Measurements from ENCODE around the gene UBR1.

UBR1 gene
- 122 to 176 (median 134) reads per million in 9 experiments for total RNA-seq

GRCh38 chr15:43105778-43106485 is at the start of gene UBR1:
Gene UBR1 (minus strand): TSS chr15:43106038. CDS start chr15:43106022, 16 bp downstream.
- DNase-seq (peak; percentile 82 to 84 (median 83)), ATAC-seq (replicated peaks) (peak; percentile 90)
- Mint-ChIP-seq H3K9me3 (no peaks in the 10 kb centered on the region), H3K27ac (peak within 1 kb of the TSS; percentile 99), H3K4me1 (ENCODE audit: low read depth in 2 of 2) (peaks cover 32 to 46% of the 10 kb centered on the region in 2 donors), H3K36me3 (ENCODE audit: insufficient read depth) (peaks cover 18% of the 10 kb centered on the region), H3K4me3 (peak within 1 kb of the TSS; percentile 93 to 95), H3K27me3 (peaks cover 0 to 6% of the 10 kb centered on the region in 2 donors)

GRCh38 chr15:43153269-43153668 is 47.4 kb upstream of the UBR1 start:
- peaks cover 9 to 11% of the 10 kb centered on the region in 2 donors for H3K4me1 Mint-ChIP-seq (ENCODE audit: low read depth in 2 of 2)
- H3K36me3 Mint-ChIP-seq (ENCODE audit: insufficient read depth) = peaks cover 61% of the 10 kb centered on the region
- H3K4me3 Mint-ChIP-seq = no peak overlapping the region
- H3K9me3 Mint-ChIP-seq = no peaks in the 10 kb centered on the region
- ATAC-seq (replicated peaks) = no peak
- peak overlapping the region in 1 of 2 donors; percentile 68 for H3K27ac Mint-ChIP-seq
- DNase-seq = no peak
- no peaks in the 10 kb centered on the region for H3K27me3 Mint-ChIP-seq

- Mint-ChIP-seq H3K4me1 (ENCODE audit: low read depth in 2 of 2) (peaks cover 5 to 11% of the 10 kb centered on the region in 2 donors), H3K27ac (peak overlapping the region in 1 of 2 donors; percentile 35), H3K9me3 (no peaks in the 10 kb centered on the region), H3K4me3 (peak overlapping the region in 1 of 2 donors; percentile 20), H3K27me3 (no peaks in the 10 kb centered on the region), H3K36me3 (ENCODE audit: insufficient read depth) (peaks cover 61% of the 10 kb centered on the region)
- DNase-seq = peak in 1 of 3 experiments; percentile 12
- peak; percentile 99 for ATAC-seq (replicated peaks)
These were observed 45.9 kb upstream of the UBR1 start for GRCh38 chr15:43151688-43152087.

GRCh38 chr15:43150191-43150929 is 44.5 kb upstream of the UBR1 start:
- ATAC-seq (replicated peaks) = no peak
- no peaks in the 10 kb centered on the region for H3K9me3 Mint-ChIP-seq
- no peak overlapping the region for H3K27ac Mint-ChIP-seq

GRCh38 chr15:43146184-43146583 is 40.3 kb upstream of the UBR1 start:
- ATAC-seq (replicated peaks) (no peak), DNase-seq (no peak)
- H3K36me3 Mint-ChIP-seq (ENCODE audit: insufficient read depth) = peaks cover 43% of the 10 kb centered on the region
- H3K4me3 Mint-ChIP-seq = no peak overlapping the region
- H3K4me1 Mint-ChIP-seq (ENCODE audit: low read depth in 2 of 2) = peaks cover 13% of the 10 kb centered on the region in 2 donors
- H3K9me3 Mint-ChIP-seq = no peaks in the 10 kb centered on the region
- no peaks in the 10 kb centered on the region for H3K27me3 Mint-ChIP-seq
- peak overlapping the region in 1 of 2 donors; percentile 38 for H3K27ac Mint-ChIP-seq

More at GRCh38 chr15:43150191-43150929, 44.5 kb upstream of the UBR1 start:
- no peak for DNase-seq
- Mint-ChIP-seq H3K27me3 (no peaks in the 10 kb centered on the region), H3K4me3 (no peak overlapping the region), H3K4me1 (ENCODE audit: low read depth in 2 of 2) (peaks cover 8 to 11% of the 10 kb centered on the region in 2 donors), H3K36me3 (ENCODE audit: insufficient read depth) (peaks cover 59% of the 10 kb centered on the region)

- Mint-ChIP-seq H3K27me3 (no peaks in the 10 kb centered on the region), H3K4me1 (ENCODE audit: low read depth in 2 of 2) (peaks cover 13% of the 10 kb centered on the region in 2 donors), H3K36me3 (ENCODE audit: insufficient read depth) (peaks cover 47% of the 10 kb centered on the region), H3K9me3 (no peaks in the 10 kb centered on the region), H3K4me3 (no peak overlapping the region), H3K27ac (peak overlapping the region; percentile 0 to 18)
- DNase-seq (no peak), ATAC-seq (replicated peaks) (no peak)
These were observed 38.7 kb upstream of the UBR1 start for GRCh38 chr15:43144512-43144911.

GRCh38 chr15:43143203-43143941 is 37.5 kb upstream of the UBR1 start:
- Mint-ChIP-seq H3K36me3 (ENCODE audit: insufficient read depth) (peaks cover 45% of the 10 kb centered on the region), H3K27ac (peak overlapping the region; percentile 0 to 18), H3K4me3 (no peak overlapping the region), H3K27me3 (no peaks in the 10 kb centered on the region), H3K9me3 (no peaks in the 10 kb centered on the region), H3K4me1 (ENCODE audit: low read depth in 2 of 2) (peaks cover 13 to 17% of the 10 kb centered on the region in 2 donors)
- DNase-seq (no peak), ATAC-seq (replicated peaks) (no peak)

GRCh38 chr15:43135351-43135750 is 29.5 kb upstream of the UBR1 start:
- no peaks in the 10 kb centered on the region for H3K9me3 Mint-ChIP-seq
- H3K27me3 Mint-ChIP-seq = no peaks in the 10 kb centered on the region
- DNase-seq (no peak), ATAC-seq (replicated peaks) (no peak)
- peaks cover 43% of the 10 kb centered on the region for H3K36me3 Mint-ChIP-seq (ENCODE audit: insufficient read depth)
- peak overlapping the region in 1 of 2 donors; percentile 92 for H3K4me3 Mint-ChIP-seq
- H3K4me1 Mint-ChIP-seq (ENCODE audit: low read depth in 2 of 2) = peaks cover 17 to 28% of the 10 kb centered on the region in 2 donors
- peak overlapping the region; percentile 97 to 99 for H3K27ac Mint-ChIP-seq

GRCh38 chr15:43134157-43134635 is 28.4 kb upstream of the UBR1 start:
- ATAC-seq (replicated peaks) = peak; percentile 23
- Mint-ChIP-seq H3K4me1 (ENCODE audit: low read depth in 2 of 2) (peaks cover 17 to 25% of the 10 kb centered on the region in 2 donors), H3K9me3 (no peaks in the 10 kb centered on the region), H3K4me3 (peak overlapping the region; percentile 92 to 95), H3K27ac (peak overlapping the region; percentile 97 to 99), H3K27me3 (peaks cover 0 to 8% of the 10 kb centered on the region in 2 donors), H3K36me3 (ENCODE audit: insufficient read depth) (peaks cover 32% of the 10 kb centered on the region)
- peak in 2 of 3 experiments; percentile 3 to 4 for DNase-seq

- Mint-ChIP-seq H3K27me3 (peaks cover 5 to 14% of the 10 kb centered on the region in 2 donors), H3K4me3 (peak within 1 kb of the TSS; percentile 92 to 95), H3K27ac (peak within 1 kb of the TSS; percentile 97 to 99), H3K9me3 (no peaks in the 10 kb centered on the region), H3K4me1 (ENCODE audit: low read depth in 2 of 2) (peaks cover 17 to 23% of the 10 kb centered on the region in 2 donors), H3K36me3 (ENCODE audit: insufficient read depth) (peaks cover 27% of the 10 kb centered on the region)
- peak; percentile 47 to 63 (median 47) for DNase-seq
- ATAC-seq (replicated peaks) = peak; percentile 74
These were observed 27.8 kb upstream of the UBR1 start, which contains the start of gene TMEM62 for GRCh38 chr15:43133430-43134156. Gene TMEM62 (plus strand): TSS chr15:43133586. CDS start chr15:43133803, 217 bp downstream.

- H3K27me3 Mint-ChIP-seq = peaks cover 5 to 15% of the 10 kb centered on the region in 2 donors
- no peaks in the 10 kb centered on the region for H3K9me3 Mint-ChIP-seq
- DNase-seq (no peak), ATAC-seq (replicated peaks) (no peak)
- H3K4me1 Mint-ChIP-seq (ENCODE audit: low read depth in 2 of 2) = peaks cover 17 to 20% of the 10 kb centered on the region in 2 donors
- H3K4me3 Mint-ChIP-seq = peak overlapping the region; percentile 92 to 95
- H3K36me3 Mint-ChIP-seq (ENCODE audit: insufficient read depth) = peaks cover 21% of the 10 kb centered on the region
- peak overlapping the region; percentile 97 to 99 for H3K27ac Mint-ChIP-seq
These were observed 27.1 kb upstream of the UBR1 start for GRCh38 chr15:43132830-43133429.

- ATAC-seq (replicated peaks) (no peak), DNase-seq (no peak)
- Mint-ChIP-seq H3K36me3 (ENCODE audit: insufficient read depth) (peaks cover 7% of the 10 kb centered on the region), H3K4me3 (no peak overlapping the region), H3K9me3 (no peaks in the 10 kb centered on the region), H3K4me1 (ENCODE audit: low read depth in 2 of 2) (peaks cover 4% of the 10 kb centered on the region in 2 donors), H3K27ac (no peak overlapping the region), H3K27me3 (peaks cover 5 to 15% of the 10 kb centered on the region in 2 donors)
These were observed 23.1 kb upstream of the UBR1 start for GRCh38 chr15:43128980-43129335.
